Measurements from ENCODE around the gene TMEM147.

Gene TMEM147

GRCh38 chr19:35546532-35546931 lies 1.1 kb downstream of the TMEM147 start:
- no peak for DNase-seq (ENCODE audit: low read depth)

- DNase-seq (ENCODE audit: low read depth): peak; percentile 59
Measured at GRCh38 chr19:35549174-35549788, 3.9 kb downstream of the TMEM147 start.

- no peak for DNase-seq (ENCODE audit: low read depth)
Measured at GRCh38 chr19:35549879-35550523, 4.6 kb downstream of the TMEM147 start.

- no peak for DNase-seq (ENCODE audit: low read depth)
Measured at GRCh38 chr19:35551091-35551810, 5.8 kb downstream of the TMEM147 start.

GRCh38 chr19:35552534-35553384 lies 7.3 kb downstream of the TMEM147 start:
- no peak for DNase-seq (ENCODE audit: low read depth)

GRCh38 chr19:35553385-35554000 lies 8.1 kb downstream of the TMEM147 start:
- no peak for DNase-seq (ENCODE audit: low read depth)

GRCh38 chr19:35554076-35554475 lies 8.7 kb downstream of the TMEM147 start:
- no peak for DNase-seq (ENCODE audit: low read depth)

- DNase-seq (ENCODE audit: low read depth): peak; percentile 12
Measured at GRCh38 chr19:35555301-35556005, 10.0 kb downstream of the TMEM147 start.

- no peak for DNase-seq (ENCODE audit: low read depth)
Measured at GRCh38 chr19:35556025-35556590, 10.7 kb downstream of the TMEM147 start.

GRCh38 chr19:35556846-35557538 lies 11.6 kb downstream of the TMEM147 start:
- DNase-seq (ENCODE audit: low read depth): no peak

- DNase-seq (ENCODE audit: low read depth): peak; percentile 56
Measured at GRCh38 chr19:35557539-35558399, 12.3 kb downstream of the TMEM147 start.

- no peak for DNase-seq (ENCODE audit: low read depth)
Measured at GRCh38 chr19:35558400-35559280, 13.2 kb downstream of the TMEM147 start.

GRCh38 chr19:35559281-35559659 lies 13.8 kb downstream of the TMEM147 start:
- DNase-seq (ENCODE audit: low read depth): no peak

GRCh38 chr19:35559781-35560180 lies 14.4 kb downstream of the TMEM147 start:
- DNase-seq (ENCODE audit: low read depth): no peak

- DNase-seq (ENCODE audit: low read depth): no peak
Measured at GRCh38 chr19:35560271-35560670, 14.8 kb downstream of the TMEM147 start.

- no peak for DNase-seq (ENCODE audit: low read depth)
Measured at GRCh38 chr19:35560677-35561076, 15.3 kb downstream of the TMEM147 start.

GRCh38 chr19:35561436-35561835 lies 16.0 kb downstream of the TMEM147 start:
- DNase-seq (ENCODE audit: low read depth): no peak

- DNase-seq (ENCODE audit: low read depth): no peak
Measured at GRCh38 chr19:35562336-35562735, 16.9 kb downstream of the TMEM147 start.

All from iris pigment epithelial cell (primary cell).